Activated CD8-positive, alpha-beta T cell treated with anti-CD3 and anti-CD28 coated beads for 36 hours (primary cell): ENCODE results near the gene MXD1. TPM values are rescaled to one million over a fixed set of nuclear protein-coding genes. Genes with fewer than 3 reads are reported as not detected.
"Not testable (repeated sequence)": the region's sequence is repeated elsewhere in the genome, so short reads cannot be mapped to it uniquely, and the experiment has no call there.

Experiments used
- ATAC-seq: fragments of 200-7000 bp; cut with Tn5 transposase; one replicate; pipeline ENCODE4 v1.10.0; 2021; ENCODE audit warnings: mild to moderate bottlenecking, moderate library complexity
- CTCF ChIA-PET: fragments of 350-600 bp; sonication (Branson Sonifier 250); formaldehyde crosslinking; loops from one replicate; lab custom pipeline; 2021; ENCODE audit warnings: antibody characterized with exemption; lab: Charles Lee
- POLR2A ChIA-PET: fragments of 350-600 bp; sonication (Branson Sonifier 250); formaldehyde crosslinking; loops from one replicate; lab custom pipeline; 2021; ENCODE audit warnings: antibody characterized with exemption; lab: Charles Lee
- DNase-seq: peaks from one replicate; pipeline ENCODE4 v3.0.0-alpha.2; 2020
- H3K27ac Mint-ChIP-seq: one replicate; pipeline ENCODE4 v1.8.0; 2021; ENCODE audit warnings: mild to moderate bottlenecking, mixed read lengths
- H3K27me3 Mint-ChIP-seq: one replicate; pipeline ENCODE4 v1.8.0; 2021; ENCODE audit warnings: mixed read lengths
- H3K36me3 Mint-ChIP-seq: one replicate; pipeline ENCODE4 v1.8.0; 2021; ENCODE audit warnings: low read depth, mixed read lengths
- H3K4me1 Mint-ChIP-seq: one replicate; pipeline ENCODE4 v1.8.0; 2021; ENCODE audit warnings: low read depth, mixed read lengths
- H3K4me3 Mint-ChIP-seq: one replicate; pipeline ENCODE4 v1.8.0; 2021; ENCODE audit warnings: mild to moderate bottlenecking, moderate library complexity, mixed read lengths
- H3K9me3 Mint-ChIP-seq: one replicate; pipeline ENCODE4 v1.8.0; 2021; ENCODE audit warnings: mixed read lengths
- CTCF ChIP-seq: fragments of 200-600 bp; IDR thresholded peaks from one replicate; pipeline ENCODE4 v1.8.0; 2022; ENCODE audit warnings: antibody characterized with exemption, mild to moderate bottlenecking
- intact Hi-C: fragments of 100-400 bp; cut with micrococcal nuclease; formaldehyde crosslinking; loops from one replicate; pipeline ENCODE4 v1.10.0; 2022
- total RNA-seq, 2 experiments: library from RNA; stranded (reverse); gene quantifications; one replicate each; pipeline ENCODE4 v1.2.3, GENCODE V29; 2021

MXD1 gene
- 10 to 100 TPM in 1 of 2 experiments, 1 to 10 TPM in 1; 9.9 to 11.7 TPM for total RNA-seq

DNA sequence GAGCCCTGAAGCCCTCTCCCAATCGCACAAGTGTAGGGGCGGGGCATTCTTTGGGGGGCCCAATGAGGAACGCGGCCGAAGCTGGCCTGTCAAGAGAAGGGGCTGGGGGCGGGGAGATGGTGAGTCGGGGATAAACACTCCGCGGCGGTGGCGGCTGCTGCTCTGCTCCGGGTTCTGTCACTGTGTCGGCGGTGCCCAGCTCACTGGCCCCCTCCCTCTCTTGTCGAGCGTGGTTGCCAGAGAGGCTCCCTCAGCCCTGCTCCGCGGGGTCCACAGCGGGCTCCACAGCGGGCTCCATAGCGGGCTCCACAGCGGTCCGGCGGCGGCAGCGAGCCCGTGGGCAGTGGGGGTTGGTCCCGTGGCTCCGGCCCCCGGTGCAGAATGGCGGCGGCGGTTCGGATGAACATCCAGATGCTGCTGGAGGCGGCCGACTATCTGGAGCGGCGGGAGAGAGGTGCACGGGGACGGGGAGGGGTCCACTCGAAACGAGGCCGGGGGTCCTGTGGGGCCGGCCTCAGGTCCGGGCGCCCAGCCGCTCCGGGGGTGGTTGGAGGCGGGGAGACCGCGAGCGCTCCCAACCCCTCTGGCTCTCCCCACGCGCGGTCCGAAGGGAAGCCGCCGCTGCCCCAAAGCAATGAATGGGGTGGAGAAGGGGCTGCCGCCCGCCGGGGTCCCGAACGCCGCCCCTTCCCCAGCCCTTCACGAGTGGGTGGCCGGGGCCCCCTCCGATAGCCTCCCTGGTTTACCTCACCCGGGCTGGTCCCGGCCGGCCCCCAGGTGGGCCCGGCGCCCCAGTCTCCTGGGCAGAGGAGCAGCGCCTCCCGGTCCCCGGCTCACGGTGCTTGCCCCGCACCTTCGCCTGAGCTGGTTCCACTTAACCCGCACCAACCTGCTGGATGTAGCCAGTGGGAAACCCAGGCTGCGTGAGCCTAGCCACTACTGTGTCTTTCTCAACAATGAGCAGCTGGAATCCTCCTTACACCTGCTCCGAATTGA, at the start of gene MXD1:
TSS of gene MXD1 (plus strand) at position 160 of the 996 bp plus-strand sequence. CDS start at position 382, 222 bp downstream.
- DNase-seq (peak; percentile 13), ATAC-seq (no peak)
- Mint-ChIP-seq H3K27ac (peak within 1 kb of the TSS; percentile 92), H3K4me3 (peak within 1 kb of the TSS; percentile 86), H3K4me1 (peaks cover 37% of the 10 kb centered on the region), H3K27me3 (no peaks in the 10 kb centered on the region), H3K36me3 (peaks cover 13% of the 10 kb centered on the region), H3K9me3 (no peaks in the 10 kb centered on the region)
- intact Hi-C loops, result loop anchor here (2.0 to 5.0 kb wide), 5 partner anchors 157 to 387 kb away; partner anchors contain the start of genes FAM136A, PCBP1 and TIA1
- ChIA-PET POLR2A (interaction anchor here (0.7 to 6.8 kb wide), 24 partner anchors 8 to 386 kb away, joined by 3 to 57 read pairs (median 7); partner anchors contain the start of genes C2orf42, FAM136A, PCBP1 and SNRNP27), CTCF (interaction anchor here (0.8 to 6.6 kb wide), 21 partner anchors 12 to 379 kb away, joined by 3 to 83 read pairs (median 4); partner anchors contain the start of genes C2orf42, SNRNP27 and SNRPG)
- no peak for TF ChIP-seq CTCF

DNA sequence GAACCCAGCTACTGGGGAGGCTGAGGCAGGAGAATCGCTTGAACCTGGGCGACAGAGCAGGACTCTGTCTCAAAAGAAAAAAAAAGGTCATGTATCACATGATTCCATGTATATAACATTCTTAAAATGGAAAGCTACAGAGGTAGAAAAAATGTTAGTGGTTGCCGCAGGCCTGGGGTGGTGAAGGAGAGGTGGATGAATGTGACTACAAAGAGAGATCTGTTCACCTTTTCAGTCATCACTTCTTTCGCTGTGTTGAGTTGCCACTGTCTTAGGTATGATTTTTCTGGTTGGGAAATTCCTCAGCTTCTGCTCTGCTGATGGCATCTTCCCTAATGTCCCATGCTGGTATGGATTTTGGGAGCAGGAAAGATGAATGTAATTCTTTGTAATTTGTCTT, 26.5 kb upstream of the MXD1 start:
- H3K4me3 Mint-ChIP-seq, result no peak overlapping the region
- no peaks in the 10 kb centered on the region for H3K36me3 Mint-ChIP-seq
- no peak for DNase-seq
- no peak for ATAC-seq
- no peaks in the 10 kb centered on the region for H3K9me3 Mint-ChIP-seq
- intact Hi-C loops, result no loop called here
- H3K4me1 Mint-ChIP-seq, result peaks cover 7% of the 10 kb centered on the region
- H3K27me3 Mint-ChIP-seq, result no peaks in the 10 kb centered on the region
- CTCF ChIA-PET, result interaction anchor here (1.0 kb wide), 1 partner anchor 72 kb away, joined by 3 read pairs; no protein-coding TSS in a partner anchor
- POLR2A ChIA-PET, result interaction anchor here (0.7 to 1.6 kb wide), 2 partner anchors 26 to 255 kb away, joined by 3 to 5 read pairs; no protein-coding TSS in a partner anchor
- H3K27ac Mint-ChIP-seq, result no peak overlapping the region
- no peak for TF ChIP-seq CTCF

GRCh38 chr2:69889302-69889701, 25.6 kb upstream of the MXD1 start:
- Mint-ChIP-seq H3K9me3 (no peaks in the 10 kb centered on the region), H3K4me1 (peaks cover 9% of the 10 kb centered on the region), H3K36me3 (peaks cover 2% of the 10 kb centered on the region), H3K4me3 (no peak overlapping the region), H3K27ac (no peak overlapping the region), H3K27me3 (no peaks in the 10 kb centered on the region)
- ChIA-PET POLR2A (interaction anchor here (0.7 to 1.6 kb wide), 2 partner anchors 25 to 254 kb away, joined by 3 to 5 read pairs; no protein-coding TSS in a partner anchor), CTCF (interaction anchor here (0.6 to 1.0 kb wide), 2 partner anchors 72 to 181 kb away, joined by 3 read pairs; no protein-coding TSS in a partner anchor)
- ATAC-seq (no peak), DNase-seq (no peak)
- intact Hi-C loops, result no loop called here
- TF ChIP-seq CTCF, result no peak

- ATAC-seq (no peak), DNase-seq (no peak)
- no peak overlapping the region for H3K27ac Mint-ChIP-seq
- ChIA-PET CTCF (interaction anchor here (1.1 kb wide), 1 partner anchor 8 kb away, joined by 3 read pairs; no protein-coding TSS in a partner anchor), POLR2A (no interaction called here)
- no peaks in the 10 kb centered on the region for H3K9me3 Mint-ChIP-seq
- peaks cover 9% of the 10 kb centered on the region for H3K36me3 Mint-ChIP-seq
- H3K27me3 Mint-ChIP-seq, result no peaks in the 10 kb centered on the region
- H3K4me3 Mint-ChIP-seq, result no peak overlapping the region
- no peak for TF ChIP-seq CTCF
- intact Hi-C loops, result no loop called here
- peaks cover 19% of the 10 kb centered on the region for H3K4me1 Mint-ChIP-seq
These were observed 24.0 kb upstream of the MXD1 start for GRCh38 chr2:69890881-69891280.

GRCh38 chr2:69892838-69893424, 22.0 kb upstream of the MXD1 start:
- DNase-seq, ATAC-seq, H3K9me3 Mint-ChIP-seq, intact Hi-C loops, H3K27me3 Mint-ChIP-seq: not testable (repeated sequence)
- peak overlapping the region; percentile 98 for H3K27ac Mint-ChIP-seq
- H3K4me1 Mint-ChIP-seq, result peaks cover 29% of the 10 kb centered on the region
- ChIA-PET CTCF (interaction anchor here (1.0 to 5.5 kb wide), 5 partner anchors 9 to 178 kb away, joined by 3 to 42 read pairs (median 5); partner anchors contain the start of gene MXD1), POLR2A (interaction anchor here (0.6 to 4.4 kb wide), 10 partner anchors 10 to 1185 kb away, joined by 3 to 29 read pairs (median 4); partner anchors contain the start of genes MXD1 and SNRPG)
- H3K36me3 Mint-ChIP-seq, result peaks cover 18% of the 10 kb centered on the region
- peak overlapping the region; percentile 99 for H3K4me3 Mint-ChIP-seq
